D341Med (cell line): ENCODE data around the gene DBT.
"Not testable (repeated sequence)": the region's sequence is repeated elsewhere in the genome, so short reads cannot be mapped to it uniquely, and the experiment has no call there.

ENCODE experiments used
- DNase-seq: peaks from one replicate; pipeline ENCODE4 v3.0.0; 2012; ENCODE audit warnings: low spot score

DBT gene

GRCh38 chr1:100249537-100250257, at the start of gene DBT:
DBT (minus strand) TSS chr1:100249834; CDS start chr1:100249820, 14 bp downstream.
- DNase-seq: peak; percentile 95

DNA sequence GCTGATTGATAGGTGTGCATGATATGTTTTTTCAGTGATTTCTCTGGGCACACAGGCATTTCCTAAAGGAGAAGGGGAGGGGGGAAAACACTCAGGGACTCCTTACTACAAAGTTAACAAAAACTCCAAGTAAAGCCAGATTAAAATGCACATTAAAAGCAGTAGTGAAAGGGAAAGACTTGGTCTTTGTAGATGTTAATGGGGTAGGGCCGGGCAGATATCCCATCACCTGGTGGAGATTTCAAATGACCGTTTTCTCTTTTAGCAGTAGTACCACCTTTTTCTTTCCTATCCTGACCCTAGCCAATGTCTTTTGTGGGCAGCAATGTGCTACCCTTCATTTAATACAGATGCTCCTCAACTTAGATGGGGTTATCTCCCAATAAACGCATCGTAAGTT, 48.9 kb upstream of the DBT start:
- DNase-seq: no peak

- not testable (repeated sequence) for DNase-seq
Observed at GRCh38 chr1:100296997-100297396, 47.4 kb upstream of the DBT start.

- no peak for DNase-seq
Observed at GRCh38 chr1:100296140-100296539, 46.5 kb upstream of the DBT start.

GRCh38 chr1:100292711-100293110, 43.1 kb upstream of the DBT start:
- no peak for DNase-seq

- no peak for DNase-seq
Observed at GRCh38 chr1:100290291-100290690, 40.7 kb upstream of the DBT start.

GRCh38 chr1:100287162-100287561, 37.5 kb upstream of the DBT start:
- DNase-seq: no peak

DNA sequence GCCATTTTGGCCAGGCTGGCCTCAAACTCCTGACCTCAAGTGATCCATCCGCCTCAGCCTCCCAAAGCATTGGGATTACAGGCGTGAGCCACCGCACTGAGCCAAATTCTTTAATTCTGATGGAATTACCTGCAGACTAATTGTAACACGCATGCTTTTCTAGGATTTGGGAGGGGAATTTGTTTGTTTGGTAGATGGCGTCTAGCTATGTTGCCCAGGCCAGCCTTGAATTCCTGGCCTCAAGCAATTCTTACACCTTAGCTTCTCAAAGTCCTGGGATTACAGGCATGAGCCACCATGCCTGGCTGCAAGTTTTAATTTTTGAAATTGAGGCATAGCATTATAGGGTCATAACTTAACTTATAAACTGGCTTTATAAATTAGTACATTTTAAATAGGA, 35.0 kb upstream of the DBT start:
- no peak for DNase-seq

GRCh38 chr1:100279954-100280682, 30.5 kb upstream of the DBT start:
- DNase-seq: no peak

- no peak for DNase-seq
Observed at GRCh38 chr1:100279358-100279923, 29.8 kb upstream of the DBT start.

- DNase-seq: no peak
Observed at GRCh38 chr1:100277866-100278265, 28.2 kb upstream of the DBT start.

DNA sequence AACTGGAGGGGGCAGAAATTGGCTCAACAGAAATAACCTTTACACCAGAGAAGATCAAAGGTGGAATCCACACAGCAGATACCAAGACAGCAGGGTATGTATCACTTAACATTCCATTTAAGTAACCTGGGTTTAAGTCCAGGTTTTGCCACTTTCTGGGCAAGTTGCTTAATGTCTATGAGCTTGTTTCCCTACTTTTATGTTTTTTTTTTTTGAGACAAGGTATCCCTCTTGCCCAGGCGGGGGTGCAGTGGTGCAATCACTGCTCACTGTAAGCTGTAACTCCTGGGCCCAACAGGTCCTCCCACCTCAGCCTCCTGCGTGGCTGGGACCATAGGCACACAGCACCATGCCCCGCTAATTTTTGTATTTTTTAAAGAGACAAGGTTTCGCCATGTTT, 18.6 kb upstream of the DBT start:
- DNase-seq: no peak

DNA sequence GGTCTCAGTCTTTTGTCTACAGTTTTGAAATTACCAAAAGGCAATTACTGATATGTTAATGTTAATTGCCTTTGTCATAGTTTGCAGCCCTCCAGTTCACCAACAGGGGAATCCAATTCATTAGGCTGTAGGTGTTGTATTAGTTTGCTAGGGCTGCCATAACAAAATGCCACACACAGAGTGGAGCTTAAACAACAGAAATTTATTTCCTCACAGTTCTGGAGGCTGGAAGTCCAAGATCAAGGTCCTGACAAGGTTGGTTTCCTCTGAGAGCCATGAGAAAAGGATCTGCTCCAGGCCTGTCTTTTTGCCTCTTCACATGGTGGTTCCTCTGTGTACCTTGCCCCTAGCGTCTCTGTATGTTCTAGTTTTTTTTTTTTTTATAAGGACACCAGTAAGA, 17.6 kb upstream of the DBT start:
- DNase-seq: no peak

- DNase-seq: no peak
Observed at GRCh38 chr1:100266741-100267140, 17.1 kb upstream of the DBT start.

DNA sequence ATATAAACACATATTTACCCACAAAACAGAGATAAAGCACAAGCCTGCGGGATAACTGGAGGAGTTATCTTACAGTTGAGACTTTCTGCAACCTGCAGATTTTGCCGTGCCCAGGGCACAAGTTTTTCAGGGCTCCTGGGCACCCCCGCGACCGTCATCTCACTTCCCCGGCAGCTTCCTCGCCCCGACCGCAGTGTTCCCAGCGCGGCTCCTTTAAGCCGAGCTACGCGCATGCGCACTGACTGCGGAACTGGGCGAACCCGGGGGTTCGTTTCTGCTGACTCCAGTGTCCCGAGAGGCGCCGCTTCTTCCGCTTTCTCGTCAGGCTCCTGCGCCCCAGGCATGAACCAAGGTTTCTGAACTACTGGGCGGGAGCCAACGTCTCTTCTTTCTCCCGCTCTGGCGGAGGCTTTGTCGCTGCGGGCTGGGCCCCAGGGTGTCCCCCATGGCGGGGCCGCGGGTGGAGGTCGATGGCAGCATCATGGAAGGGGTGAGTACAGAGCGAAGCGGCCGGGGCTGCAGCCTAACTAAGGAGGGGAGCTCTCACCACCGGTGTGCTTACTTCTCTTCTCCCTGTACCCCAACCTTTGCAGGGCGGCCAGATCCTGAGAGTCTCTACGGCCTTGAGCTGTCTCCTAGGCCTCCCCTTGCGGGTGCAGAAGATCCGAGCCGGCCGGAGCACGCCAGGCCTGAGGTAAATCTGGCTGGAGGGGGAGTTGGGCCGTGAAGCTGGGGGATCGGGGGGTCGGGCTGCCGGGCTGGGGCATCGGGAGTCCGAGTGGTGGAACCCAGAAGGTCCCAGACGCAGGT, 16.5 kb upstream of the DBT start, which contains the start of gene RTCA:
Gene RTCA, plus strand, starts transcription at position 286 of the 810 bp plus-strand sequence. Its CDS starts 160 bp downstream, at position 446.
- DNase-seq: peak; percentile 96

GRCh38 chr1:100265562-100265930, 15.9 kb upstream of the DBT start:
- no peak for DNase-seq

DNA sequence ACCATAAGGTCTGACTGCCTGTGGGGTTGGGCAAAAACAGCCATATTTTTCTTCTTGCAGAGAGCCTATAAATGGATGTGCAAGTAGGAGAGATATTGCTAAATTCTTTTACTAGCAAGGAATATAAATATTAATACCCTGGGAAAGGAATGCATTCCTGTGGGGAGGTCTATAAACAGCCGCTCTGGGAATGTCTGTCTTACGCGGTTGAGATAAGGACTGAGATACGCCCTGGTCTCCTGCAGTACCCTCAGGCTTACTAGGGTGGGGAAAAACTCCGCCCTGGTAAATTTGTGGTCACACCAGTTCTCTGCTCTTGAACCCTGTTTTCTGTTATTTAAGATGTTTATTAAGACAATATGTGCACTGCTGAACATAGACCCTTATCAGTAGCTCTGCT, 14.4 kb upstream of the DBT start:
- DNase-seq: not testable (repeated sequence)

DNA sequence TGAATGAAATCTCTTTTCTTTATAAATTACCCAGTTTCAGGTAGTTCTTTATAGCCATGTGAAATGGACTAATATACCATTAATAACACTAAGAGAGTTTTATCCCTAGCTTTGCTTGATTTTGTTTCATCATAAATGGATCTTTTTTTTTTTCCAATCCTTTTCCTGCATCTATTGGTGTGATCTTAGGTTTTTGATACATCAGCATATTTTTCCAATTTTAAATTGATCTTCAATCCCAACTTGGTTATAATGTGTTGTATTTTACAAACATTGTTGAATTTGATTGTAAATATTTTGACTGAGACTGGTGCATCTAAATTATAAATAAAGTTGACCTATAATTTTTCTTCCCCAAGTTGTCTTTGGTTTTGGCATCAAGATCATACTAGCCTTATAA, 12.1 kb upstream of the DBT start:
- no peak for DNase-seq

DNA sequence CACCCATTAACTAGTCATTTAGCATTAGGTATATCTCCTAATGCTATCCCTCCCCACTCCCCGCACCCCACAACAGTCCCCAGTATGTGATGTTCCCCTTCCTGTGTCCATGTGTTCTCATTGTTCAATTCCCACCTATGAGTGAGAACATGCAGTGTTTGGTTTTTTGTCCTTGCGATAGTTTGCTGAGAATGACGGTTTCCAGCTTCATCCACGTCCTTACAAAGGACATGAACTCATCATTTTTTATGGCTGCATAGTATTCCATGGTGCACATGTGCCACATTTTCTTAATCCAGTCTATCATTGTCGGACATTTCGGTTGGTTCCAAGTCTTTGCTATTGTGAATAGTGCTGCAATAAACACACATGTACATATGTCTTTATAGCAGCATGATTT, 8.8 kb upstream of the DBT start:
- DNase-seq: not testable (repeated sequence)

- not testable (repeated sequence) for DNase-seq
Observed at GRCh38 chr1:100256273-100256672, 6.6 kb upstream of the DBT start.

DNA sequence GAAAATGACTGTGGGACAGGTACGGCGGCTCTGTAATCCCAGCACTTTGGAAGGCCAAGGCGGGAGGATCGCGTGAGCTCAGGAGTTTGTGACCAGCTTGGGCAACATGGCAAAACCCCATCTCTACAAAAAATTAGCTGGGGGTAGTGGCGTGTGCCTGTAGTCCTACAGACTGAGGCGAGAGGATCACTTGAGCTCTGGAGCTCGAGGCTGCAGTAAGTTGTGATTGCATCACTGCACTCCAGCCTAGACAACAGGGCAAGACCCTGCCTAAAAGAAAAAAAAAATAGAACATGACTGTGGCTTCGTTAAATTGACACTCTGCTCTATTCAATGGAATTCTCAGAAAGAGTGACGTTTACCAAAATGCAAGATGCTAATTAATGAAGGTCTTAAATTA, 3.9 kb upstream of the DBT start:
- no peak for DNase-seq

DNA sequence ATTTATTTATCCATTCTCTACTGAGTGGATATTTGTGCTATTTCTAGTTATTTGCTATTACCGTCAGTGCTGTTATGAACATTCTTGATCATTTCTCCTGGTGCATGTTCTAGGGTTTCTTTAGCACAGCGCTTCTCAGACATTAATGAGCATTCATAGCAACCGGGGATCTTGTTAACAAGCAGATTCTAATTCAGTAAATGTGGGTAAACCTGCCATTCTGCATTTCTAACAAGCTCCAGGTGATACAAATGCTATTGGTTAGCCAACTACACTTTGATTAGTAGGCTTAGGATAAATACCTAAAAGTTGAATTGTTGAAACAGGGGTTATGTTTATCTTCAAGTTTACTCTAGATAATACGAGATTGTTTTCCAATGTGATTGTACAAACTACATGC, 3.3 kb upstream of the DBT start:
- DNase-seq: no peak
